ENCODE measurements around the gene GAPDHS. TPM values are rescaled to one million over a fixed set of nuclear protein-coding genes. Genes with fewer than 3 reads are reported as not detected.
A peak's percentile ranks its signal among the peaks of the same experiment; 100 is the strongest.

GAPDHS gene
- total and polyA plus RNA-seq, 2 of the 4 experiments (the other 2 are of a cell fraction): not detected

DNA sequence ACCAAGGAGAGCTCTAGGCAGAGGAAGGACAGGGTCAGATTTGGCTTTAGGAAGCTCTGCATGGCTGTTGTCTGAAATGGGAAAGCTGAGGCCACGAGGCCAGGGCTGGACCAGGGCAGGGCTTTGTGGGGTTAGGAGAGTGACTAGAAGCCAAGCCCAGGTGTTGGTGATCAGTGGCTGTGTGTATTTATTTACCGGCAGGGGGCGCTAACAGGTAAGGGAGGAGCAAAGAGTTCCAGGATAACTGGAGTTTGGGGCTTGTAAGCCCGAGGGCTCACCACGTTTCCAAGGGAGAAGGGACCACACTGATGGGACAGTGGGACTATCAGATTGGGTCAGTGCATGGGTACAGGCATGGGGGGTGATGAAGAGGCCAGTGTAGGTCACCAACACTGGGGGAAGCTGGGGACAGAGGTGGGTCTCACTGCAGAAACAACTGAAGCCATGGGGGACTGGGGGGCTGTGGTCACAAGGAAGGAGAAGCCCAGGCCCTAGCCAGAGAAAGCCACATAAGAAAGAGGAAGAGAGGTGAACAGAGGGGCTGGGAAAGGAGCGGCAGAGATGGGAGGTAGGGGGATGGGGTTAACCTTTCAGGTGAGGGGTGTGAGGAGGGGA is 16.0 kb downstream of the GAPDHS start:
- Histone ChIP-seq H3K23ac (ENCODE audit: low read depth, low read length) (no peak overlapping the region), H4K8ac (ENCODE audit: low read depth in 2 of 2, low read length in 2 of 2) (no peak overlapping the region), H2AK5ac (ENCODE audit: low read depth, low read length) (no peak overlapping the region), H3K56ac (ENCODE audit: extremely low read depth, insufficient read depth, low read length) (no peak overlapping the region), H2BK5ac (ENCODE audit: low read depth, low read length, poor library complexity, severe bottlenecking) (no peak overlapping the region), H3K14ac (replicated peaks; ENCODE audit: low read depth, low read length) (no peak overlapping the region), H2BK15ac (ENCODE audit: low read depth, low read length) (no peak overlapping the region), H3K4me2 (ENCODE audit: low read depth, low read length) (no peak overlapping the region), H4K91ac (ENCODE audit: insufficient read depth, low read depth, low read length) (no peak overlapping the region), H2BK120ac (ENCODE audit: low read depth, low read length) (no peak overlapping the region), H3K36me3 (ENCODE audit: control insufficient read depth, insufficient read depth, low read length) (peaks cover 4% of the 10 kb centered on the region; the same call in 1 of the 2 replicates), H3K27ac (ENCODE audit: insufficient read depth, low read length) (no peak overlapping the region), H2BK20ac (ENCODE audit: low read depth, low read length) (no peak overlapping the region), H3K4me1 (ENCODE audit: control insufficient read depth, insufficient read depth, low read length) (peaks cover 8% of the 10 kb centered on the region), H2AFZ (replicated peaks; ENCODE audit: low read length, poor library complexity) (no peak overlapping the region), H3K9me3 (ENCODE audit: control insufficient read depth, insufficient read depth, low read length) (no peaks in the 10 kb centered on the region), H3K9ac (ENCODE audit: low read depth, low read length) (no peak overlapping the region), H2AK9ac (replicated peaks; ENCODE audit: low read depth, low read length, poor library complexity) (no peak overlapping the region), H3K4me3 (ENCODE audit: insufficient read depth, low read depth, low read length) (no peak overlapping the region), H3K18ac (ENCODE audit: low read depth, low read length) (no peak overlapping the region), H4K5ac (ENCODE audit: low read depth, low read length) (no peak overlapping the region), H3K79me1 (ENCODE audit: low read depth in 1 of 2, low read length in 2 of 2) (peaks cover 25 to 36% of the 10 kb centered on the region in 2 experiments), H3K9me1 (ENCODE audit: insufficient read depth, low read length) (peaks cover 7% of the 10 kb centered on the region; the same call in 1 of the 2 replicates), H3K27me3 (ENCODE audit: control insufficient read depth, insufficient read depth, low read length) (no peaks in the 10 kb centered on the region; the same call in none of the 2 replicates), H4K20me1 (ENCODE audit: insufficient read depth, low read length) (0 out of 2 replicates have a peak, but pooled peaks cover 7% of the 10 kb centered on the region), H3K4ac (ENCODE audit: low read depth, low read length) (no peak overlapping the region)
- BruUV-seq (replicated peaks): no TSS peak
- WGBS, 2 experiments (ENCODE audit: extremely low coverage in 2 of 2, insufficient read length in 1 of 2): 18% methylated on average over 4 of the region's 6 CpGs; no CpG with 5 or more reads in 1 of the 2 experiments
- DNase-seq: peak; percentile 56
- CTCF ChIA-PET: interaction anchor here (0.6 kb wide), 1 partner anchor 140 kb away, joined by 6 read pairs; no protein-coding TSS in a partner anchor
- ATAC-seq (ENCODE audit: low read depth): no peak
- POLR2A ChIA-PET (ENCODE audit: unreplicated experiment): no interaction called here
- intact Hi-C loops (cut with micrococcal nuclease): loop anchor here (1.0 to 5.0 kb wide), 3 partner anchors 78 to 168 kb away; partner anchors contain the start of genes RBM42 and ZBTB32
- no peak for TF ChIP-seq RCOR1 (IDR thresholded peaks at IDR 0.05; ENCODE audit: insufficient replicate concordance, low read length)
- TF ChIP-seq, protein P1, sequence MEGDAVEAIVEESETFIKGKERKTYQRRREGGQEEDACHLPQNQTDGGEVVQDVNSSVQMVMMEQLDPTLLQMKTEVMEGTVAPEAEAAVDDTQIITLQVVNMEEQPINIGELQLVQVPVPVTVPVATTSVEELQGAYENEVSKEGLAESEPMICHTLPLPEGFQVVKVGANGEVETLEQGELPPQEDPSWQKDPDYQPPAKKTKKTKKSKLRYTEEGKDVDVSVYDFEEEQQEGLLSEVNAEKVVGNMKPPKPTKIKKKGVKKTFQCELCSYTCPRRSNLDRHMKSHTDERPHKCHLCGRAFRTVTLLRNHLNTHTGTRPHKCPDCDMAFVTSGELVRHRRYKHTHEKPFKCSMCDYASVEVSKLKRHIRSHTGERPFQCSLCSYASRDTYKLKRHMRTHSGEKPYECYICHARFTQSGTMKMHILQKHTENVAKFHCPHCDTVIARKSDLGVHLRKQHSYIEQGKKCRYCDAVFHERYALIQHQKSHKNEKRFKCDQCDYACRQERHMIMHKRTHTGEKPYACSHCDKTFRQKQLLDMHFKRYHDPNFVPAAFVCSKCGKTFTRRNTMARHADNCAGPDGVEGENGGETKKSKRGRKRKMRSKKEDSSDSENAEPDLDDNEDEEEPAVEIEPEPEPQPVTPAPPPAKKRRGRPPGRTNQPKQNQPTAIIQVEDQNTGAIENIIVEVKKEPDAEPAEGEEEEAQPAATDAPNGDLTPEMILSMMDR (conservative IDR thresholded peaks at IDR 0.05; ENCODE audit: low read depth, low read length): peak; percentile 71
- no peak for TF ChIP-seq FOS (IDR thresholded peaks at IDR 0.05; ENCODE audit: low read depth, low read length)
- TF ChIP-seq, protein P2, sequence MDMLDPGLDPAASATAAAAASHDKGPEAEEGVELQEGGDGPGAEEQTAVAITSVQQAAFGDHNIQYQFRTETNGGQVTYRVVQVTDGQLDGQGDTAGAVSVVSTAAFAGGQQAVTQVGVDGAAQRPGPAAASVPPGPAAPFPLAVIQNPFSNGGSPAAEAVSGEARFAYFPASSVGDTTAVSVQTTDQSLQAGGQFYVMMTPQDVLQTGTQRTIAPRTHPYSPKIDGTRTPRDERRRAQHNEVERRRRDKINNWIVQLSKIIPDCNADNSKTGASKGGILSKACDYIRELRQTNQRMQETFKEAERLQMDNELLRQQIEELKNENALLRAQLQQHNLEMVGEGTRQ (IDR thresholded peaks at IDR 0.05; ENCODE audit: low read depth, low read length): no peak
- peak; percentile 45 for TF ChIP-seq SMC3 (IDR thresholded peaks at IDR 0.05; ENCODE audit: low read depth, low read length)
- peak; percentile 67 for TF ChIP-seq RAD21 (IDR thresholded peaks at IDR 0.05; ENCODE audit: low read length)
- TF ChIP-seq NFE2L2 (IDR thresholded peaks at IDR 0.05; ENCODE audit: low read depth, low read length): no peak
- TF ChIP-seq POLR2A (IDR thresholded peaks at IDR 0.05; ENCODE audit: low read depth, low read length): no peak
- TF ChIP-seq, protein P3, sequence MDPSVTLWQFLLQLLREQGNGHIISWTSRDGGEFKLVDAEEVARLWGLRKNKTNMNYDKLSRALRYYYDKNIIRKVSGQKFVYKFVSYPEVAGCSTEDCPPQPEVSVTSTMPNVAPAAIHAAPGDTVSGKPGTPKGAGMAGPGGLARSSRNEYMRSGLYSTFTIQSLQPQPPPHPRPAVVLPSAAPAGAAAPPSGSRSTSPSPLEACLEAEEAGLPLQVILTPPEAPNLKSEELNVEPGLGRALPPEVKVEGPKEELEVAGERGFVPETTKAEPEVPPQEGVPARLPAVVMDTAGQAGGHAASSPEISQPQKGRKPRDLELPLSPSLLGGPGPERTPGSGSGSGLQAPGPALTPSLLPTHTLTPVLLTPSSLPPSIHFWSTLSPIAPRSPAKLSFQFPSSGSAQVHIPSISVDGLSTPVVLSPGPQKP (IDR thresholded peaks at IDR 0.05; ENCODE audit: borderline replicate concordance, low read depth, low read length): no peak
- dilution Hi-C loops (cut with HindIII; ENCODE audit: low sequenced_read_pairs, unreplicated experiment): no loop called here
- in situ Hi-C loops (cut with MboI; ENCODE audit: low sequenced_read_pairs): loop anchor here (5.0 kb wide), 1 partner anchor 168 kb away; the partner anchor contains the start of gene KMT2B
